DND-41 (cell line): ENCODE data around the gene UBE2V1.
"Not testable (repeated sequence)": the region's sequence is repeated elsewhere in the genome, so short reads cannot be mapped to it uniquely, and the experiment has no call there.

Source experiments
- ATAC-seq: fragments of 200-7000 bp; cut with Tn5 transposase; 3 replicates; pipeline ENCODE4 v1.9.1; 2021; ENCODE audit warnings: low read depth; ENCODE audit not compliant: insufficient read depth
- DNase-seq: peaks from one replicate; pipeline ENCODE4 v3.0.0-alpha.2; 2020
- H2AFZ ChIP-seq: 2 replicates; pipeline ENCODE4 v1.6.0; 2012; ENCODE audit warnings: low read depth, low read length
- H3K27ac ChIP-seq: 2 replicates; pipeline ENCODE4 v1.5.1; 2012; ENCODE audit warnings: low read length, inconsistent platforms
- H3K27me3 ChIP-seq: fragments of 200-600 bp; sonication (generic); 2 replicates; pipeline ENCODE4 v1.6.0; 2012; ENCODE audit warnings: low read length, mild to moderate bottlenecking, inconsistent platforms; ENCODE audit not compliant: insufficient read depth, poor library complexity
- H3K36me3 ChIP-seq: 2 replicates; pipeline ENCODE4 v1.5.1; 2012; ENCODE audit warnings: low read length, inconsistent platforms; ENCODE audit not compliant: insufficient read depth
- H3K4me1 ChIP-seq: 2 replicates; pipeline ENCODE4 v1.5.1; 2012; ENCODE audit warnings: mild to moderate bottlenecking, low read length; ENCODE audit not compliant: insufficient read depth
- H3K4me2 ChIP-seq: 2 replicates; pipeline ENCODE4 v1.6.0; 2012; ENCODE audit warnings: mild to moderate bottlenecking, moderate library complexity, low read length, inconsistent platforms; ENCODE audit not compliant: insufficient read depth
- H3K4me3 ChIP-seq, 2 experiments: fragments of 200-600 bp in 1 of 2; shearing (Covaris generic) in 1 of 2; 2 replicates each; pipeline ENCODE4 v1.5.1; 2012 to 2016; ENCODE audit warnings: inconsistent platforms in 2 of 2, low read length in 2 of 2, mild to moderate bottlenecking in 2 of 2, low read depth in 1 of 2, moderate library complexity in 1 of 2
- H3K79me2 ChIP-seq: 2 replicates; pipeline ENCODE4 v1.6.0; 2012; ENCODE audit warnings: low read length, inconsistent platforms; ENCODE audit not compliant: insufficient read depth
- H3K9ac ChIP-seq: 2 replicates; pipeline ENCODE4 v1.6.0; 2012; ENCODE audit warnings: low read depth, mild to moderate bottlenecking, inconsistent platforms, low read length, moderate library complexity
- H3K9me3 ChIP-seq: 2 replicates; pipeline ENCODE4 v1.5.1; 2012; ENCODE audit warnings: low read length, moderate library complexity, mild to moderate bottlenecking, inconsistent platforms; ENCODE audit not compliant: insufficient read depth, severe bottlenecking
- H4K20me1 ChIP-seq: 2 replicates; pipeline ENCODE4 v1.6.0; 2012; ENCODE audit warnings: low read length; ENCODE audit not compliant: insufficient read depth
- CTCF ChIP-seq: IDR thresholded peaks from 2 replicates; pipeline ENCODE4 v1.5.1; 2012; ENCODE audit warnings: borderline replicate concordance, low read length, moderate library complexity, mild to moderate bottlenecking; ENCODE audit not compliant: poor library complexity, severe bottlenecking; ENCODE audit errors: extremely low read depth
- EZH2 ChIP-seq: IDR thresholded peaks from 3 replicates; pipeline ENCODE4 v1.6.1; 2012; ENCODE audit warnings: borderline replicate concordance, low read depth, mild to moderate bottlenecking, moderate library complexity, low read length, inconsistent platforms; ENCODE audit not compliant: severe bottlenecking

UBE2V1 gene

GRCh38 chr20:50108556-50109235 lies 4.3 kb downstream of the UBE2V1 start:
- Histone ChIP-seq H3K27me3 (no peaks in the 10 kb centered on the region), H3K4me2 (no peak overlapping the region), H3K79me2 (peaks cover 98% of the 10 kb centered on the region), H3K4me3 (no peak overlapping the region), H4K20me1 (peaks cover 73% of the 10 kb centered on the region), H3K27ac (no peak overlapping the region), H3K9ac (no peak overlapping the region), H3K36me3 (peaks cover 19% of the 10 kb centered on the region), H3K9me3 (no peaks in the 10 kb centered on the region), H3K4me1 (peaks cover 37% of the 10 kb centered on the region), H2AFZ (no peak overlapping the region)
- DNase-seq = no peak
- TF ChIP-seq EZH2 (no peak), CTCF (no peak)
- ATAC-seq = no peak

GRCh38 chr20:50107796-50108331 lies 5.1 kb downstream of the UBE2V1 start:
- no peak for TF ChIP-seq CTCF
- TF ChIP-seq EZH2 = no peak
- H3K27ac ChIP-seq = no peak overlapping the region
- DNase-seq (no peak), ATAC-seq (no peak)
- H3K9me3 ChIP-seq = no peaks in the 10 kb centered on the region
- H3K27me3 ChIP-seq = no peaks in the 10 kb centered on the region
- H3K4me3 ChIP-seq = no peak overlapping the region
- peaks cover 19% of the 10 kb centered on the region for H3K36me3 ChIP-seq
- H2AFZ ChIP-seq = no peak overlapping the region
- no peak overlapping the region for H3K9ac ChIP-seq
- peaks cover 99% of the 10 kb centered on the region for H3K79me2 ChIP-seq
- peaks cover 34% of the 10 kb centered on the region for H3K4me1 ChIP-seq
- no peak overlapping the region for H3K4me2 ChIP-seq
- H4K20me1 ChIP-seq = peaks cover 81% of the 10 kb centered on the region

GRCh38 chr20:50107086-50107660 lies 5.8 kb downstream of the UBE2V1 start:
- Histone ChIP-seq H3K4me1 (peaks cover 31% of the 10 kb centered on the region), H3K4me3 (no peak overlapping the region), H3K4me2 (no peak overlapping the region), H4K20me1 (peaks cover 83% of the 10 kb centered on the region), H3K27ac (no peak overlapping the region), H3K79me2 (peaks cover 99% of the 10 kb centered on the region), H2AFZ (no peak overlapping the region), H3K27me3 (no peaks in the 10 kb centered on the region), H3K9ac (no peak overlapping the region), H3K9me3 (no peaks in the 10 kb centered on the region), H3K36me3 (peaks cover 26% of the 10 kb centered on the region)
- no peak for DNase-seq
- no peak for ATAC-seq
- TF ChIP-seq EZH2 = no peak
- TF ChIP-seq CTCF = no peak

- ATAC-seq, H3K4me2 ChIP-seq, H3K27ac ChIP-seq, H3K9ac ChIP-seq, H3K27me3 ChIP-seq, H3K9me3 ChIP-seq, H3K4me3 ChIP-seq, H2AFZ ChIP-seq, DNase-seq: not testable (repeated sequence)
- peaks cover 26% of the 10 kb centered on the region for H3K36me3 ChIP-seq
- H3K4me1 ChIP-seq = peaks cover 26% of the 10 kb centered on the region
- H3K79me2 ChIP-seq = peaks cover 99% of the 10 kb centered on the region
- peaks cover 83% of the 10 kb centered on the region for H4K20me1 ChIP-seq
Measured at GRCh38 chr20:50106669-50107068, 6.3 kb downstream of the UBE2V1 start.

GRCh38 chr20:50103464-50104107 lies 9.4 kb downstream of the UBE2V1 start:
- peaks cover 22% of the 10 kb centered on the region for H3K36me3 ChIP-seq
- H3K79me2 ChIP-seq = peaks cover 100% of the 10 kb centered on the region
- H3K4me3 ChIP-seq, H3K27me3 ChIP-seq, H3K4me1 ChIP-seq, DNase-seq, H3K27ac ChIP-seq, ATAC-seq, H3K9me3 ChIP-seq, H3K4me2 ChIP-seq, H2AFZ ChIP-seq, H3K9ac ChIP-seq: not testable (repeated sequence)
- peaks cover 74% of the 10 kb centered on the region for H4K20me1 ChIP-seq
